NB4 (cell line): ENCODE data around the gene RIPOR1.

Experiments
- CTCF ChIP-seq: IDR thresholded peaks from one replicate; pipeline ENCODE4 v1.5.1; 2012; ENCODE audit warnings: low read depth, low read length
- MYC ChIP-seq: IDR thresholded peaks from 2 replicates; pipeline ENCODE4 v1.6.1; 2011; ENCODE audit warnings: low read depth, low read length
- POLR2A ChIP-seq: IDR thresholded peaks from 2 replicates; pipeline ENCODE4 v1.6.1; 2011; ENCODE audit warnings: mild to moderate bottlenecking; ENCODE audit not compliant: insufficient read length; ENCODE audit errors: extremely low read depth
- TF ChIP-seq, protein P1 (sequence below): IDR thresholded peaks from 2 replicates; pipeline ENCODE4 v1.6.1; 2011; ENCODE audit warnings: low read depth, low read length

DNA sequence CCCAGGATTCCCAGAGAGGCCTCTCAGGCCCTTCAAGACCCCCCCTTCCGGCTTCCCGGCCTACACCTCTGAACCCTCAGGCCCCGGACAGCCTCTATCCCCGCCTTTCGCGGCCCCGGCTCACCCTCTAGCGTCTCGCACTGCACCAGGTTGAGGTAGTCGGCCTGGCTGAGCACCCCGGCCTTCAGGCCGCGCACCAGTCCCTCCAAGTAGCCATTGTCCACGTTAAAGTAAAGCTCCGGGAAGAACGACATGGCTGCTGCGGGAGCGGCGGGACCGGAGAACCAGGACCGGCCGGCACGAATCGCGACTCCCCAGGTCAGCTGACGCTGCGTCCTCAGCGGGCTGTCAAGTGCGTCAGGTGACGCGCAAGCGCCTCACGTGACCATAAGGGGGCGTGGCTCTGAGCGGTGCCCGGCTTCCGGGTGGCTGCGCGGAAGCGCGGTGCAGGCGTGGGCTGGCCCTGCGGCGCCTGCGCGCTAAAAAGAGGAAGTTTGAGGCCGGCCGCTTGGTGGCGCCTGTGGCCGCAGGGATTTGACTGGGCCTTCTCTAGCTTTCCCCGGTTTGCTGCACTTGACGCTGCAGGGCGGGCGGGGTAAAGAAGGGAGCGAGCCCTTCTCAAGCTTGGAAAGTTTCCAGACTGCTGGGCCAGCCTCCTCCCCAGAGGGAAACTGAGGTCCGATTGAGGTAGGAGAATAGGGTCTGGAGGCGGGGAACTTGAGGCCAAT lies 47.6 kb upstream of the RIPOR1 start, which contains the start of gene ATP6V0D1:
- TF ChIP-seq CTCF, result peak; percentile 74
- no peak for TF ChIP-seq POLR2A
- peak; percentile 92 for TF ChIP-seq MYC
- TF ChIP-seq, protein P1, sequence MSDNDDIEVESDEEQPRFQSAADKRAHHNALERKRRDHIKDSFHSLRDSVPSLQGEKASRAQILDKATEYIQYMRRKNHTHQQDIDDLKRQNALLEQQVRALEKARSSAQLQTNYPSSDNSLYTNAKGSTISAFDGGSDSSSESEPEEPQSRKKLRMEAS, result peak; percentile 99
